ENCODE measurements around the gene ANKIB1.
"Not testable (repeated sequence)": the region's sequence is repeated elsewhere in the genome, so short reads cannot be mapped to it uniquely, and the experiment has no call there.

The ANKIB1 gene, protein sequence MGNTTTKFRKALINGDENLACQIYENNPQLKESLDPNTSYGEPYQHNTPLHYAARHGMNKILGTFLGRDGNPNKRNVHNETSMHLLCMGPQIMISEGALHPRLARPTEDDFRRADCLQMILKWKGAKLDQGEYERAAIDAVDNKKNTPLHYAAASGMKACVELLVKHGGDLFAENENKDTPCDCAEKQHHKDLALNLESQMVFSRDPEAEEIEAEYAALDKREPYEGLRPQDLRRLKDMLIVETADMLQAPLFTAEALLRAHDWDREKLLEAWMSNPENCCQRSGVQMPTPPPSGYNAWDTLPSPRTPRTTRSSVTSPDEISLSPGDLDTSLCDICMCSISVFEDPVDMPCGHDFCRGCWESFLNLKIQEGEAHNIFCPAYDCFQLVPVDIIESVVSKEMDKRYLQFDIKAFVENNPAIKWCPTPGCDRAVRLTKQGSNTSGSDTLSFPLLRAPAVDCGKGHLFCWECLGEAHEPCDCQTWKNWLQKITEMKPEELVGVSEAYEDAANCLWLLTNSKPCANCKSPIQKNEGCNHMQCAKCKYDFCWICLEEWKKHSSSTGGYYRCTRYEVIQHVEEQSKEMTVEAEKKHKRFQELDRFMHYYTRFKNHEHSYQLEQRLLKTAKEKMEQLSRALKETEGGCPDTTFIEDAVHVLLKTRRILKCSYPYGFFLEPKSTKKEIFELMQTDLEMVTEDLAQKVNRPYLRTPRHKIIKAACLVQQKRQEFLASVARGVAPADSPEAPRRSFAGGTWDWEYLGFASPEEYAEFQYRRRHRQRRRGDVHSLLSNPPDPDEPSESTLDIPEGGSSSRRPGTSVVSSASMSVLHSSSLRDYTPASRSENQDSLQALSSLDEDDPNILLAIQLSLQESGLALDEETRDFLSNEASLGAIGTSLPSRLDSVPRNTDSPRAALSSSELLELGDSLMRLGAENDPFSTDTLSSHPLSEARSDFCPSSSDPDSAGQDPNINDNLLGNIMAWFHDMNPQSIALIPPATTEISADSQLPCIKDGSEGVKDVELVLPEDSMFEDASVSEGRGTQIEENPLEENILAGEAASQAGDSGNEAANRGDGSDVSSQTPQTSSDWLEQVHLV

DNA sequence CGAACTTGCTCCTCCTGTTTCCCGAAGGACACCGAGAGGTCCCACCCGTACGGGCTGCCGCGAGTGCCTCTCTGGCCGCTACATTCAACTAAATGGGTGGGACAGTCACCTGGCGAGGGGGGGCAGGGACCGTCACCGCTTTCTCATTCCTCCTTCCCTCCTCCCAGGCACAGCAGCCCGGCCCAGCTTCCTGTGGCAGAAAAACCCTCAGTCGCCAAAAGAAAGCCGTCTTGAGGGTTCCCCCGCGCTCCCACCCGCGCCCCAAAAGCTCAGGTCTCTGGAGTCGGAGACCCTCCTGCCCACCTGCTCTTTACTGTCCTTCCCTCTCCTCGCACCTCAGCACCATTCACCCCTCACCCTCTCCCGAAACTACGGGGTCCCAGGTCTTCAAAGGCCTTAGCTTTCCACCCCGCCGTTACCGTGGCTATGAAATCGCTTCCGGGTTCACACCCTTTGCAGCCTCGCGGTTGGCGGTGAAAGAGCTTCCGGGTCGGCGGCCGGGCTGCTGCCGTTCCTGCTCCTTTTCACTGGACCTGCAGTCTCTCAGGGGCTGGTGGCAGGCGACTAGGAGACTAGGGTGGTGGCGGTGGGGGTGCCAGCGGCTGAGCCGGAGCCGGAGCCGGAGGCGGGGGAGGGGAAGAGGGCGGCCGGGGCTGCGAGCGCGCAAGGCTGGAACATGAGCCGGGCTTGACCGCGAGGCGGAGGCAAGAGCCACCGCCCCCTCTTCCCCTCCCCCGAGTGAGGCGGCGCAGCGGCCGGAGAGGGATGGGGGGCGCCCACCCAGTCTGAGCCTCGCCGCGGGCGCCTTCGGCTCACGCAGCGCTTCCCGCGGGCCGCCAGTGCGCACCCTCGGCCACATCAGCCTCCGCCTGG lies at the start of gene ANKIB1, which contains the start of gene KRIT1:
Gene ANKIB1, plus strand, starts transcription at position 488 of the 873 bp plus-strand sequence. CDS start 49,005 bp downstream, outside the sequence.
Gene KRIT1, minus strand, starts transcription at position 428 of the 873 bp plus-strand sequence. CDS start 3,779 bp downstream, outside the sequence.
- peak; percentile 66 to 79 for DNase-seq (ENCODE audit: low read depth in 2 of 2, low spot score in 1 of 2)

- DNase-seq (ENCODE audit: low read depth in 2 of 2, low spot score in 1 of 2) = no peak
Observed at GRCh38 chr7:92200791-92201190, 45.0 kb upstream of the ANKIB1 start.

DNA sequence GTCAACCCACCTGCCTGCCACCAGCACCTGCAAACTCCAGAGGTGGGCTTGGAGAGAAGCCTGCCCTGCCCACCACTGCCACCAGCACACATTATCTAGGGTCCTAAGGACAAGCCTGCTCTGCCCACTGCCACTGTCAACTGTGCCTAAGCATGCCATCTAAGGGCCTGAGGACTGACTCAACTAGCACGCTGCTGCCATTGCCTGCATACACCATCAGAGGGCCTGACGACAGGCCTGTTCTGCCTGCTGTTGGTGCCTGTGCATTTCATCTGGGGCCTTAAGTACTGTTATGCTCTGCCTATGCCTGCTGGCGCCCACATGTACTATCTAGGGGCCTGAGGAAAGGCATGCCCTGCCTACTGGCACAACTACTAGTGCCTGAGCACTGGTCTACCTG lies 39.8 kb upstream of the ANKIB1 start:
- DNase-seq (ENCODE audit: low read depth in 2 of 2, low spot score in 1 of 2) = no peak

DNA sequence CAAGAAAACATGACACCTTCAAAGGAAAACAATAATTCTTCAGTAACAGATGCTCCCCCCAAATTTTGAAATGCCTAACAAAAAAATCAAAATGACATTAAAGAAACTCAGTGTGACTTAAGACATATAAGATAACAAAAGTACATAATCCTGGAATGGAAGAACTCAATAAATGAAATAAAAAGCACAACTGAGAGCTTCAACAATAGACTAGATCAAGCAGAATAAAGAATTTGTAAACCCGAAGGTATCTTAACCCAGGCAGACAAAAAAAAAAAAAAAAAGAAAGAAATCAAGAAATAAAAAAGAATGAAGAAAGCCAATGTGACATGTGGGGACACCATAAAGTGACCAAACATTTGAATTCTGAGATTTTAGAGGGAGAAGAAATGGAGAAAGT lies 39.1 kb upstream of the ANKIB1 start:
- no peak for DNase-seq (ENCODE audit: low read depth in 2 of 2, low spot score in 1 of 2)

DNA sequence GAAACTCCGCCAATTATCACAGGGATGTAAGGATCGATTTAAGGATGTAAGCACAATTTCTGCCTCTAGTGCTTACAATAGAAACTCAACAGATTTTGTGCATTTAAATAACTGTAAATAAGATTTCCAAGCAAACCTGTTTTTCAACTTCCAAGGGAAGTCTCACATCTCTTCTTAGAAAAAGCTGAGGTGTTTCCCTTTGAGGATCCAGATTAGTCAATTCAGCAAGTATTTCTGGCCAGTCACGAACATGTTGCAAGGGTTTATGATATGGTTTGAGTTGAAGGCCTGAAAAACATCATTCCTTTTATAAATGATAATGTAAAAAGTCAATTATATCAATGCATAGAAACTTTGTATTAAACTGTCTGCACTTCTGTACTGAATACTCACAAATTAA lies 24.0 kb upstream of the ANKIB1 start:
- no peak for DNase-seq (ENCODE audit: low read depth in 2 of 2, low spot score in 1 of 2)

- DNase-seq (ENCODE audit: low read depth in 2 of 2, low spot score in 1 of 2) = no peak
Observed at GRCh38 chr7:92226981-92227380, 18.8 kb upstream of the ANKIB1 start.

GRCh38 chr7:92228100-92228499 lies 17.7 kb upstream of the ANKIB1 start:
- DNase-seq (ENCODE audit: low read depth in 2 of 2, low spot score in 1 of 2) = no peak

DNA sequence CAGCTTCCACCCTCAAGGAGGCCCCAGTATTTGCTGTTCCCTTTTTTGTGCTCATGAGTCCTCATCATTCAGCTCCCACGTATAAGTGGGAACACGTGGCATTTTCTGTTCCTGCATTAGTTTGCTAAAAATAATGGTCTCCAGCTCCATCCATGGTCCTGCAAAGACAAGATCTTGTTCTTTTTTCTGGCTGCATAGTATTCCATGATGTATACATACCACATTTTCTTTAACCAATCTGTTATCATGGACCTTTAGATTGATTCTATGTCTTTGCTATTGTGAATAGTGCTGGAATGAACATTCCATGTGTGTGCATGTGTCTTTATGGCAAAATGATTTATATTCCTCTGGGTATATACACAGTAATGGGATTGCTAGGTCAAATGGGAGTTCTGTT lies 17.0 kb upstream of the ANKIB1 start:
- no peak for DNase-seq (ENCODE audit: low read depth in 2 of 2, low spot score in 1 of 2)

- DNase-seq (ENCODE audit: low read depth in 2 of 2, low spot score in 1 of 2) = no peak
Observed at GRCh38 chr7:92230547-92230946, 15.2 kb upstream of the ANKIB1 start.

- no peak for DNase-seq (ENCODE audit: low read depth in 2 of 2, low spot score in 1 of 2)
Observed at GRCh38 chr7:92242972-92243371, 2.8 kb upstream of the ANKIB1 start.

GRCh38 chr7:92244808-92245486 lies 827 bp upstream of the ANKIB1 start:
- peak in 1 of 2 donors; percentile 13 for DNase-seq (ENCODE audit: low read depth in 2 of 2, low spot score in 1 of 2)

GRCh38 chr7:92246360-92247101 lies 757 bp downstream of the ANKIB1 start:
- DNase-seq (ENCODE audit: low read depth in 2 of 2, low spot score in 1 of 2) = no peak

DNA sequence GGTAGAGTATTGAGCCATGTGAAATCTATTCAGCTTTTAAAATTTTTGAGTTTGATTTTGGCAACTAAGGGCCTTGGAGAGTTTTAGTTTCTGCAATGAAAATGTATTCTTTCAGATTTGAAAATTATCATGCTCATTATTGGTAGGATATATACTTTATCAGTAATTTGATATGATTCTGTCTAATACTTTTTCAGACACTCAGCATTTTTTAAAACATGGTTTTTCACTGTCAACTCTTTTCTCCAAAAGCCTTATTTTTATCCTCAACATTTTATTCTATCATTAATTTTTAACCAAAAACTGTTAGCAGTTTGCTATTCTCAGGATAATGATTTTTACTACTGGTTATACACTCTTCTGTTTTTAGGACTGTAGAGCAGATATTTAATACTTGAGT lies 4.8 kb downstream of the ANKIB1 start:
- DNase-seq (ENCODE audit: low read depth in 2 of 2, low spot score in 1 of 2) = no peak

GRCh38 chr7:92251181-92251580 lies 5.4 kb downstream of the ANKIB1 start:
- no peak for DNase-seq (ENCODE audit: low read depth in 2 of 2, low spot score in 1 of 2)

DNA sequence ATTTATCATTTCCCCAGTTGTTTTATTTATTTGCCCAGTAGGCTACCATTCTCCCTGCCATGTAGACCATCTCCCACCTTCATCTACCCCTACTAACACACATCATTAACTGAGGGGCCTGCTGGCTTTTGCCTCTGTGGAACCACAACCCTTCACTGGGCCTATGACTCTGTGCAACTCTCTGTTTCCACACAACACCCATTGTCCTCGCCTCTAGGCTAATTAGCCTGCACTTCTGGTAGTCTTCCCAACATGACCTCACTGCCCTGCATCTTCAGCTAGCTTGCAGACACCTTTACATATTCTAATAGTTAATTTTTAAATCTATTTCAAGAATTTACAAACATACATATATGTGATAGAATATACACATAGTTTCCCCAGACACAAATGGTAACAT lies 7.5 kb downstream of the ANKIB1 start:
- no peak for DNase-seq (ENCODE audit: low read depth in 2 of 2, low spot score in 1 of 2)

GRCh38 chr7:92254800-92255199 lies 9.0 kb downstream of the ANKIB1 start:
- DNase-seq (ENCODE audit: low read depth in 2 of 2, low spot score in 1 of 2) = not testable (repeated sequence)

- no peak for DNase-seq (ENCODE audit: low read depth in 2 of 2, low spot score in 1 of 2)
Observed at GRCh38 chr7:92255308-92255707, 9.5 kb downstream of the ANKIB1 start.

GRCh38 chr7:92259062-92259461 lies 13.3 kb downstream of the ANKIB1 start:
- no peak for DNase-seq (ENCODE audit: low read depth in 2 of 2, low spot score in 1 of 2)

- DNase-seq (ENCODE audit: low read depth in 2 of 2, low spot score in 1 of 2) = no peak
Observed at GRCh38 chr7:92259610-92260247, 14.0 kb downstream of the ANKIB1 start.

All from stimulated activated CD8-positive, alpha-beta memory T cell treated with anti-CD3 and anti-CD28 coated beads, Interleukin-4, amount 100 ng/mL, for 1 hour (primary cell).